Naive thymus-derived CD8-positive, alpha-beta T cell (primary cell): Measurements from ENCODE around the gene CCDC88C. TPM values are rescaled to one million over a fixed set of nuclear protein-coding genes. Genes with fewer than 3 reads are reported as not detected.

Experiments
- ATAC-seq, 2 donors: fragments of 150-1000 bp; cut with Tn5 transposase in 1 of 2; sonication (Bioruptor Pico), chemical (Tn5 transposase) in 1 of 2; 1 replicate in 1 of 2; 2 replicates in 1 of 2; pipeline ENCODE4 v1.10.0; 2021; ENCODE audit warnings: mild to moderate bottlenecking in 2 of 2, moderate library complexity in 2 of 2
- POLR2A ChIA-PET: fragments of 350-600 bp; sonication (Branson Sonifier 250); formaldehyde crosslinking; loops from one replicate; lab custom pipeline; 2021; ENCODE audit warnings: antibody characterized with exemption; lab: Charles Lee
- DNase-seq, 10 donors: peaks; one replicate each; pipeline versions ENCODE4 v3.0.0 to v3.0.0-alpha.2; 2020 to 2022
- H3K27ac Mint-ChIP-seq, 10 donors: one replicate each; pipeline ENCODE4 v1.8.0; 2020 to 2022; ENCODE audit warnings: mild to moderate bottlenecking in 10 of 10, mixed read lengths in 10 of 10, moderate library complexity in 4 of 10, inconsistent platforms in 1 of 10
- H3K27me3 Mint-ChIP-seq, 5 donors: one replicate each; pipeline ENCODE4 v1.8.0; 2021 to 2022; ENCODE audit warnings: mixed read lengths in 5 of 5
- H3K36me3 Mint-ChIP-seq, 3 donors: one replicate each; pipeline ENCODE4 v1.8.0; 2020 to 2022; ENCODE audit warnings: mixed read lengths in 3 of 3, mild to moderate bottlenecking in 2 of 3, inconsistent platforms in 1 of 3
- H3K4me1 Mint-ChIP-seq, 4 donors: one replicate each; pipeline ENCODE4 v1.8.0; 2021 to 2022; ENCODE audit warnings: mixed read lengths in 4 of 4
- H3K4me3 Mint-ChIP-seq, 10 donors: one replicate each; pipeline ENCODE4 v1.8.0; 2020 to 2022; ENCODE audit warnings: mild to moderate bottlenecking in 10 of 10, mixed read lengths in 10 of 10, moderate library complexity in 6 of 10, inconsistent platforms in 1 of 10
- H3K9me3 Mint-ChIP-seq, 9 donors: one replicate each; pipeline ENCODE4 v1.8.0; 2020 to 2022; ENCODE audit warnings: mixed read lengths in 9 of 9, mild to moderate bottlenecking in 3 of 9, inconsistent platforms in 1 of 9, moderate library complexity in 1 of 9
- polyA plus RNA-seq, 3 donors: library from polyadenylated mRNA; unstranded; fragments of 300-500 nt; fragmentation: Illumina TruSeq; gene quantifications; one replicate each; pipeline ENCODE4 v1.2.3, GENCODE V29; 2021
- total RNA-seq, 8 experiments: library from RNA in 2 of 8; stranded (reverse) in 2 of 8; gene quantifications; one replicate each; pipeline ENCODE4 v1.2.3 and lab custom pipeline; 2021 to 2026

Gene CCDC88C
- total and polyA plus RNA-seq, 5 experiments from 2014 or later = 23.4 to 322 (median 41.9) TPM

GRCh38 chr14:91368776-91369416 is 48.7 kb downstream of the CCDC88C start:
- H3K9me3 Mint-ChIP-seq = no peaks in the 10 kb centered on the region
- peak overlapping the region; percentile 34 to 88 (median 72) for H3K4me3 Mint-ChIP-seq
- no peaks in the 10 kb centered on the region for H3K27me3 Mint-ChIP-seq
- H3K36me3 Mint-ChIP-seq = peaks cover 0 to 4% (median 0%) of the 10 kb centered on the region in 3 donors
- DNase-seq (no peak), ATAC-seq (no peak)
- peaks cover 58 to 99% (median 97%) of the 10 kb centered on the region in 4 donors for H3K4me1 Mint-ChIP-seq
- peak overlapping the region; percentile 89 to 99 (median 93) for H3K27ac Mint-ChIP-seq
- POLR2A ChIA-PET = interaction anchor here (0.8 to 13.3 kb wide), 6 partner anchors 13 to 47 kb away, joined by 3 to 200 read pairs (median 6); no protein-coding TSS in a partner anchor

DNA sequence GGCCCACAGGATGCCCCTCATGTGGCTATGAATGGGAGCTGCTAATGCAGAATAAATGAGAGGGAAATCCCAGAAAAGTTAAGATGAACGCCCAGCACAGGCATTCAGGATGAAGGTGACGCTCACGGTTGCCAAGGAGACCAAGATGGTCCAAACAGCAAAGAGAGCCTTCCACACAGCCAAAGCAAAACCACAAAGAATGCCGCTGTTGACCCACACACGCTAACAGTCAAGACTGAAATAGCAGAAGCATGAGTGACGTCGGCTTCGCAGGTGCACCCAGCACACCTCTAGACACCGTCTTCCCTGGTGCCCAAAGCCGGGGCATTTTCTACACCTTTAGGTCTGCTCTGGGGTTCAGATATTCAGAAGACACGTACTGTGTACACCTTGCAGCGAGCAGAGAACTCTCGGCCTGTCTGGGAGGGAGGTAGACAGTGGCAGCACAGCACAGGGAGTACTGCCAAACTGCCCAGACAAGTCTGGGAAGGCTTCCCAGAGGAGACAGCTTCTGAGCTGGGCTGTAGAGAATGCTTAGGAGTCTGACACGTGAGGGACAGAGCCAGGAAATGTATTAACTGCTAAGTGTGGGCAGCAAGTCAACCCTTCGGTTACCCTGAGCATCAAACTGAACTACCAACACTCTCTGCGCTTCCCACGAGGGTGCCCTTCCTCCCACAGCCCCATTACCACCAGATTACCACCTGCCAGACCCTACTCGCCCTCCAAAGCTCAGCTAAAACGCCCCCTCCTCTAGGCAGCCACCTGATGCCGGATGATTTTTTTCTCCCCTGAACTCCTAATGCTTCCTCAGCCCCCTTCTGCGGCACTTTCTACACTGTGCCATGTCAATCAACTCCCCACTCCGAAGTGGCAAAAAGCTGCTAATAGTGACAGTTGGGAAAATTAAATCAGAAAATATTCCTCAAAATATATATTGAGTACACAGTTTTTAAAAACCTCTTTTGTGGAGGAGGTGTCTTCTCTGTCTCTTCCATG is 50.1 kb downstream of the CCDC88C start:
- peak; percentile 51 to 85 (median 74) for DNase-seq
- peak; percentile 74 to 85 for ATAC-seq
- POLR2A ChIA-PET = interaction anchor here (0.5 to 13.3 kb wide), 11 partner anchors 12 to 992 kb away, joined by 3 to 179 read pairs (median 3); partner anchors contain the start of gene CCDC88C

GRCh38 chr14:91366749-91367148 is 50.9 kb downstream of the CCDC88C start:
- Mint-ChIP-seq H3K27ac (peak overlapping the region; percentile 89 to 99 (median 94)), H3K27me3 (no peaks in the 10 kb centered on the region), H3K36me3 (peaks cover 0 to 9% (median 0%) of the 10 kb centered on the region in 3 donors), H3K4me3 (peak overlapping the region; percentile 69 to 88 (median 81)), H3K4me1 (peaks cover 44 to 98% (median 91%) of the 10 kb centered on the region in 4 donors), H3K9me3 (no peaks in the 10 kb centered on the region)
- POLR2A ChIA-PET = interaction anchor here (1.0 to 13.3 kb wide), 6 partner anchors 12 to 52 kb away, joined by 3 to 179 read pairs (median 3); partner anchors contain the start of gene CCDC88C
- DNase-seq = no peak
- no peak for ATAC-seq

More for the DNA sequence above, 50.1 kb downstream of the CCDC88C start:
- Mint-ChIP-seq H3K36me3 (peaks cover 0 to 5% (median 0%) of the 10 kb centered on the region in 3 donors), H3K27ac (peak overlapping the region; percentile 89 to 99 (median 94)), H3K4me1 (peaks cover 45 to 97% (median 91%) of the 10 kb centered on the region in 4 donors), H3K9me3 (no peaks in the 10 kb centered on the region), H3K4me3 (peak overlapping the region; percentile 69 to 88 (median 81)), H3K27me3 (no peaks in the 10 kb centered on the region)

- H3K27ac Mint-ChIP-seq = peak overlapping the region; percentile 84 to 99 (median 93)
- no peaks in the 10 kb centered on the region for H3K27me3 Mint-ChIP-seq
- DNase-seq (no peak), ATAC-seq (no peak)
- H3K9me3 Mint-ChIP-seq = no peaks in the 10 kb centered on the region
- peak overlapping the region in 9 of 10 donors; percentile 33 to 81 (median 63) for H3K4me3 Mint-ChIP-seq
- H3K4me1 Mint-ChIP-seq = peaks cover 45 to 98% (median 91%) of the 10 kb centered on the region in 4 donors
- POLR2A ChIA-PET = interaction anchor here (1.1 to 5.1 kb wide), 3 partner anchors 10 to 45 kb away, joined by 3 to 37 read pairs (median 4); no protein-coding TSS in a partner anchor
- peaks cover 0 to 15% (median 0%) of the 10 kb centered on the region in 3 donors for H3K36me3 Mint-ChIP-seq
Observed at GRCh38 chr14:91365552-91365951, 52.1 kb downstream of the CCDC88C start.

GRCh38 chr14:91364524-91365270 is 52.9 kb downstream of the CCDC88C start:
- H3K4me1 Mint-ChIP-seq = peaks cover 44 to 98% (median 90%) of the 10 kb centered on the region in 4 donors
- H3K4me3 Mint-ChIP-seq = peak overlapping the region in 9 of 10 donors; percentile 15 to 55 (median 30)
- peak overlapping the region; percentile 57 to 98 (median 80) for H3K27ac Mint-ChIP-seq
- no peaks in the 10 kb centered on the region for H3K9me3 Mint-ChIP-seq
- ATAC-seq (no peak), DNase-seq (no peak)
- H3K27me3 Mint-ChIP-seq = no peaks in the 10 kb centered on the region
- peaks cover 0 to 21% (median 0%) of the 10 kb centered on the region in 3 donors for H3K36me3 Mint-ChIP-seq
- POLR2A ChIA-PET = interaction anchor here (0.7 to 5.1 kb wide), 6 partner anchors 9 to 50 kb away, joined by 3 to 37 read pairs (median 4); no protein-coding TSS in a partner anchor

- Mint-ChIP-seq H3K9me3 (no peaks in the 10 kb centered on the region), H3K36me3 (peaks cover 0 to 27% (median 0%) of the 10 kb centered on the region in 3 donors), H3K4me1 (peaks cover 45 to 97% (median 88%) of the 10 kb centered on the region in 4 donors), H3K27me3 (no peaks in the 10 kb centered on the region), H3K4me3 (peak overlapping the region in 7 of 10 donors; percentile 5 to 55 (median 30)), H3K27ac (peak overlapping the region; percentile 53 to 98 (median 84))
- no peak for ATAC-seq
- POLR2A ChIA-PET = interaction anchor here (0.7 to 5.1 kb wide), 3 partner anchors 9 to 38 kb away, joined by 3 to 37 read pairs (median 4); no protein-coding TSS in a partner anchor
- no peak for DNase-seq
Observed at GRCh38 chr14:91363776-91364523, 53.7 kb downstream of the CCDC88C start.

GRCh38 chr14:91361233-91361811 is 56.3 kb downstream of the CCDC88C start:
- H3K4me1 Mint-ChIP-seq = peaks cover 39 to 96% (median 77%) of the 10 kb centered on the region in 4 donors
- no peaks in the 10 kb centered on the region for H3K9me3 Mint-ChIP-seq
- peaks cover 0 to 43% (median 2%) of the 10 kb centered on the region in 3 donors for H3K36me3 Mint-ChIP-seq
- POLR2A ChIA-PET = interaction anchor here (0.7 to 15.0 kb wide), 7 partner anchors 10 to 301 kb away, joined by 4 to 200 read pairs (median 8); partner anchors contain the start of genes CCDC88C and RPS6KA5
- H3K4me3 Mint-ChIP-seq = peak overlapping the region in 2 of 10 donors; percentile 2 to 15
- ATAC-seq (no peak), DNase-seq (no peak)
- H3K27me3 Mint-ChIP-seq = no peaks in the 10 kb centered on the region
- H3K27ac Mint-ChIP-seq = peak overlapping the region; percentile 15 to 88 (median 75)

DNA sequence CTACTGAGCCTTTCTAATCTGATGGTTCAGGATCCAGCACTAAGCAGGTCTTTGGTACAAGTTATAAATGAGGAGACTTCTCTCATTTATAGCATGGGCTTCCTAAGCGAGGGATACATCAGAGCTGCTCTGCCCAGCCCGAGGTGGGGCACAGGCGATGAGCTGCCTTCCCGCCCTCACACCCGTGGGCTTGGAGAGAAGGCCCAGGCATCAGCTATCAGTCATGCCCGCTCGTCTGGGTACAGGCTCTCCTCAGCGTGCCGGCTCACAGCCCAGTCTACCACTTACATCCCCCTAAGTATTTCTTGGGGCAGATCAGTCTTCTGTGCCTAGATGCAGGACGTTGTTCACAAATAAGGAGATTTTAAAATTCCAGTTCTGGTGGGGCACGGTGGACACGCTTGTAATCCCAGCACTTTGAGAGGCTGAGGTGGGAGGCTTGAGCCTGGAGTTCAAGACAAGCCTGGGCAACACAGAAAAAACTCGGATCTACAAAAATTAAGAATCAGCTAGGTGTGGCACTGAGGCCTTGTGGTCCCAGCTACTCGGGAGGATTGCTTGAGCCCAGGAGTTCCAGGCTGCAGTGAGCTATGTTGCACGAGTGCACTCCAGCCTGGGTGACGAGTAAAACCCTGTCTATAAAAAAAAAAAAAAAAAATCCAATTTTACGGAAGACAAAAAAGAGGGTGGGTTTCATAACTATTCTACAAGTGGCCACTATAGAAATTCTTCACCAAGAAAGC is 57.0 kb downstream of the CCDC88C start:
- peaks cover 0 to 46% (median 2%) of the 10 kb centered on the region in 3 donors for H3K36me3 Mint-ChIP-seq

DNA sequence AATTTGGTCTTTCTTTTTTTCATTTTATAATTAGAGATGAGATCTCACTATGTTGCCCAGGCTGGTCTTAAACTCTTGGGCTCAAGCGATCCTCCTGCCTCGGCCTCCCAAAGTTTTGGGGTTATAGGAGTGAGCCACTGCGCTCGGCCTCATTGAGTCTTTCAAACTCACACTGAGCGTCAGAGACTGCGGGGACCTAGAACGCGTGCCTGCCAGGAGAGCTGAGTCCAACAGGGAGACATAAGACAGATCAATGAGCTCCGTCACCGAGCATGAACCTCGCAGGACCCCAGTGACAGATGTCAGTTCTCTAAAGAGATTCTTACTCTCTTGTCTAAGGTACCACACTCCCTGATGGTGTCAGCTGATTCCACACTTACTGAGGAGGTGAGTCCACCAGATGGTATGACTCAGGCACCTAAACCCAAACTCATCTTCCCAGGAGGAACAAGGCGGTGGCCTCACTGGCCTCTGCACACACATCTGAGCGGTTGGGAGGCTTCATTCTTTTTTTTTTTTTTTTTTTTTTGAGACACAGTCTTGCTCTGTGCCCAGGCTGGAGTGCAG is 58.9 kb downstream of the CCDC88C start:
- Mint-ChIP-seq H3K36me3 (peaks cover 0 to 56% (median 2%) of the 10 kb centered on the region in 3 donors), H3K27ac (peak overlapping the region; percentile 4 to 96 (median 76)), H3K9me3 (no peaks in the 10 kb centered on the region), H3K4me3 (peak overlapping the region in 3 of 10 donors; percentile 7 to 18 (median 9)), H3K4me1 (peaks cover 53 to 96% (median 80%) of the 10 kb centered on the region in 4 donors), H3K27me3 (no peaks in the 10 kb centered on the region)
- POLR2A ChIA-PET = interaction anchor here (0.7 to 15.0 kb wide), 6 partner anchors 7 to 336 kb away, joined by 3 to 200 read pairs (median 22); partner anchors contain the start of gene CCDC88C
- DNase-seq (no peak), ATAC-seq (no peak)

More for the DNA sequence above, 57.0 kb downstream of the CCDC88C start:
- Mint-ChIP-seq H3K4me3 (peak overlapping the region in 2 of 10 donors; percentile 26 to 62), H3K27me3 (no peaks in the 10 kb centered on the region), H3K9me3 (no peaks in the 10 kb centered on the region), H3K4me1 (peaks cover 43 to 96% (median 79%) of the 10 kb centered on the region in 4 donors), H3K27ac (peak overlapping the region; percentile 44 to 89 (median 80))
- POLR2A ChIA-PET = interaction anchor here (0.7 to 15.0 kb wide), 9 partner anchors 10 to 300 kb away, joined by 4 to 200 read pairs (median 6); partner anchors contain the start of genes CCDC88C and RPS6KA5
- ATAC-seq = no peak
- no peak for DNase-seq
